Smooth muscle cell (in vitro differentiated cells): ENCODE data around the gene TRAPPC2L. TPM values are rescaled to one million over a fixed set of nuclear protein-coding genes. Genes with fewer than 3 reads are reported as not detected.

Source experiments
- DNase-seq: peaks from one replicate; lab custom pipeline; 2025; ENCODE audit not compliant: unreplicated experiment; lab: John Stamatoyannopoulos, UW
- H2AFZ ChIP-seq: fragments of 200-600 bp; sonication (generic); 2 replicates; pipeline ENCODE4 v1.6.0; 2016; ENCODE audit warnings: antibody characterized with exemption, low read depth, mild to moderate bottlenecking
- H3F3A ChIP-seq: fragments of 200-600 bp; sonication (generic); 2 replicates; pipeline ENCODE4 v1.6.0; 2017; ENCODE audit warnings: antibody characterized with exemption, low read depth
- H3K27ac ChIP-seq: fragments of 200-600 bp; sonication (generic); 2 replicates; pipeline ENCODE4 v1.5.1; 2016; ENCODE audit warnings: low read depth, mild to moderate bottlenecking
- H3K27me3 ChIP-seq: fragments of 200-600 bp; sonication (generic); 2 replicates; pipeline ENCODE4 v1.6.1; 2016; ENCODE audit warnings: low read depth, mild to moderate bottlenecking
- H3K36me3 ChIP-seq: fragments of 200-600 bp; sonication (generic); 2 replicates; pipeline ENCODE4 v1.5.1; 2016; ENCODE audit warnings: low read depth
- H3K4me1 ChIP-seq: fragments of 200-600 bp; sonication (generic); 2 replicates; pipeline ENCODE4 v1.5.1; 2016; ENCODE audit warnings: low read depth
- H3K4me2 ChIP-seq: fragments of 200-600 bp; sonication (generic); 2 replicates; pipeline ENCODE4 v1.6.0; 2016; ENCODE audit warnings: mild to moderate bottlenecking
- H3K4me3 ChIP-seq: fragments of 200-600 bp; sonication (generic); 2 replicates; pipeline ENCODE4 v1.5.1; 2016; ENCODE audit warnings: mild to moderate bottlenecking
- H3K79me2 ChIP-seq: fragments of 200-600 bp; sonication (generic); 2 replicates; pipeline ENCODE4 v1.6.0; 2016; ENCODE audit warnings: low read depth, mild to moderate bottlenecking
- H3K9ac ChIP-seq: fragments of 200-600 bp; sonication (generic); 2 replicates; pipeline ENCODE4 v1.6.0; 2016; ENCODE audit warnings: low read depth
- H3K9me3 ChIP-seq: fragments of 200-600 bp; sonication (generic); replicated peaks from 2 replicates; pipeline ENCODE4 v1.5.1; 2016; ENCODE audit warnings: low read depth
- H4K20me1 ChIP-seq: fragments of 200-600 bp; sonication (generic); 2 replicates; pipeline ENCODE4 v1.6.0; 2016; ENCODE audit warnings: low read depth
- CTCF ChIP-seq: fragments of 200-600 bp; sonication (generic); IDR thresholded peaks from 2 replicates; pipeline ENCODE4 v1.5.1; 2017; ENCODE audit warnings: borderline replicate concordance, mild to moderate bottlenecking, antibody characterized with exemption; ENCODE audit not compliant: insufficient read depth, poor library complexity, severe bottlenecking
- WGBS: methylation state at CpG from one replicate; pipeline ENCODE4 v1.1.7; 2016; ENCODE audit warnings: low lambda C conversion rate; 5-methylcytosine and 5-hydroxymethylcytosine counted together
- polyA plus RNA-seq: library from polyadenylated mRNA; unstranded; fragments of >200 nt; fragmentation: Nextera tagmentation; extraction: Ambion mirVana; gene quantifications from 2 replicates; pipeline ENCODE4 v1.2.1, GENCODE V29; 2016
- total RNA-seq: library from RNA; depleted of rRNA; stranded (reverse); fragments of >200 nt; gene quantifications from 2 replicates; pipeline ENCODE4 v1.2.3, GENCODE V29; 2014

The TRAPPC2L gene
- total and polyA plus RNA-seq, 2 experiments from 2014 or later, result 17.9 to 125 TPM

- Histone ChIP-seq H2AFZ (no peak overlapping the region), H3K27me3 (no peaks in the 10 kb centered on the region), H3K36me3 (no peaks in the 10 kb centered on the region), H3K9me3 (no peaks in the 10 kb centered on the region), H3F3A (no peaks in the 10 kb centered on the region), H4K20me1 (no peaks in the 10 kb centered on the region), H3K4me3 (no peak overlapping the region), H3K79me2 (no peaks in the 10 kb centered on the region), H3K9ac (no peak overlapping the region), H3K27ac (no peak overlapping the region), H3K4me2 (no peak overlapping the region), H3K4me1 (no peaks in the 10 kb centered on the region)
- TF ChIP-seq CTCF, result no peak
- no peak for DNase-seq
- 97% methylated on average over 26 of the region's 28 CpGs for WGBS
Observed at GRCh38 chr16:88885693-88886280, 28.9 kb downstream of the TRAPPC2L start.

- H2AFZ ChIP-seq, result no peak overlapping the region
- no peak for TF ChIP-seq CTCF
Observed at GRCh38 chr16:88886420-88886844, 29.5 kb downstream of the TRAPPC2L start.

GRCh38 chr16:88886845-88887521, 30.1 kb downstream of the TRAPPC2L start:
- Histone ChIP-seq H3K9me3 (no peaks in the 10 kb centered on the region), H2AFZ (no peak overlapping the region), H3K4me2 (no peak overlapping the region), H3K36me3 (no peaks in the 10 kb centered on the region), H4K20me1 (no peaks in the 10 kb centered on the region), H3K27me3 (no peaks in the 10 kb centered on the region), H3K27ac (no peak overlapping the region), H3K4me3 (no peak overlapping the region), H3K9ac (no peak overlapping the region), H3F3A (no peaks in the 10 kb centered on the region), H3K4me1 (no peaks in the 10 kb centered on the region), H3K79me2 (no peaks in the 10 kb centered on the region)
- WGBS, result 92% methylated on average over 39 of the region's 39 CpGs
- TF ChIP-seq CTCF, result no peak
- no peak for DNase-seq

More at GRCh38 chr16:88886420-88886844, 29.5 kb downstream of the TRAPPC2L start:
- DNase-seq, result no peak
- H3K27me3 ChIP-seq, result no peaks in the 10 kb centered on the region
- H3K9ac ChIP-seq, result no peak overlapping the region
- no peaks in the 10 kb centered on the region for H3K36me3 ChIP-seq
- H4K20me1 ChIP-seq, result no peaks in the 10 kb centered on the region
- H3F3A ChIP-seq, result no peaks in the 10 kb centered on the region
- 90% methylated on average over 15 of the region's 15 CpGs for WGBS
- no peaks in the 10 kb centered on the region for H3K4me1 ChIP-seq
- no peaks in the 10 kb centered on the region for H3K79me2 ChIP-seq
- H3K4me3 ChIP-seq, result no peak overlapping the region
- H3K9me3 ChIP-seq, result no peaks in the 10 kb centered on the region
- H3K4me2 ChIP-seq, result no peak overlapping the region
- H3K27ac ChIP-seq, result no peak overlapping the region
